Measurements from ENCODE around the gene GPR158.

GPR158 gene

DNA sequence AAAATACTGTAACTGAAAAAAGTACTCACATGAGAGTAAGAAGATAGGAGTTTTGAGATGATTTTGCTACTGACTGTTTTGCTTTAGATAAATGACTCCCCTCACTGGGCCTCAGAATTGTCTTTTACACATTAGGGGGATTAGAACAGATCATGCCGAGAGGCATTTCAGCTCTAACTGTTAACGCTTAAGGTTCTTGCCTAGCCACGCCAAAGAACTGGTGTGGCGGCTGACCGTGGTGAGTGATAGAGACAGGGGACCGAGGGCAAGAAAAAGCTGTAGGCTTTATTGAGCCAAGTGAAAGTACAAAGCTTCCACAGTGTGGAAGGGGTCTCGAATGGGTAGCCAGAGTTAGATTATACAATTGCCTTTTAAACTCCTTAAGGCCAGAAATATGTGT lies 390.8 kb downstream of the GPR158 start:
- no peaks in the 10 kb centered on the region for H3K36me3 ChIP-seq (ENCODE audit: low read depth)
- TF ChIP-seq, protein P1, sequence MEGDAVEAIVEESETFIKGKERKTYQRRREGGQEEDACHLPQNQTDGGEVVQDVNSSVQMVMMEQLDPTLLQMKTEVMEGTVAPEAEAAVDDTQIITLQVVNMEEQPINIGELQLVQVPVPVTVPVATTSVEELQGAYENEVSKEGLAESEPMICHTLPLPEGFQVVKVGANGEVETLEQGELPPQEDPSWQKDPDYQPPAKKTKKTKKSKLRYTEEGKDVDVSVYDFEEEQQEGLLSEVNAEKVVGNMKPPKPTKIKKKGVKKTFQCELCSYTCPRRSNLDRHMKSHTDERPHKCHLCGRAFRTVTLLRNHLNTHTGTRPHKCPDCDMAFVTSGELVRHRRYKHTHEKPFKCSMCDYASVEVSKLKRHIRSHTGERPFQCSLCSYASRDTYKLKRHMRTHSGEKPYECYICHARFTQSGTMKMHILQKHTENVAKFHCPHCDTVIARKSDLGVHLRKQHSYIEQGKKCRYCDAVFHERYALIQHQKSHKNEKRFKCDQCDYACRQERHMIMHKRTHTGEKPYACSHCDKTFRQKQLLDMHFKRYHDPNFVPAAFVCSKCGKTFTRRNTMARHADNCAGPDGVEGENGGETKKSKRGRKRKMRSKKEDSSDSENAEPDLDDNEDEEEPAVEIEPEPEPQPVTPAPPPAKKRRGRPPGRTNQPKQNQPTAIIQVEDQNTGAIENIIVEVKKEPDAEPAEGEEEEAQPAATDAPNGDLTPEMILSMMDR (IDR thresholded peaks at IDR 0.05; ENCODE audit: poor library complexity, severe bottlenecking) = no peak
- no peak for ATAC-seq (ENCODE audit: low read depth)
- no peak overlapping the region for H3K4me3 ChIP-seq (ENCODE audit: severe bottlenecking)
- no peak overlapping the region for H3K27ac ChIP-seq (ENCODE audit: poor library complexity, severe bottlenecking)
- no peak for DNase-seq (ENCODE audit: low spot score)
- no peaks in the 10 kb centered on the region for H3K27me3 ChIP-seq (ENCODE audit: insufficient read depth, poor library complexity, severe bottlenecking)
- no peaks in the 10 kb centered on the region for H3K9me3 ChIP-seq (ENCODE audit: severe bottlenecking)
- no peaks in the 10 kb centered on the region for H3K4me1 ChIP-seq (ENCODE audit: insufficient read depth, poor library complexity, severe bottlenecking)

DNA sequence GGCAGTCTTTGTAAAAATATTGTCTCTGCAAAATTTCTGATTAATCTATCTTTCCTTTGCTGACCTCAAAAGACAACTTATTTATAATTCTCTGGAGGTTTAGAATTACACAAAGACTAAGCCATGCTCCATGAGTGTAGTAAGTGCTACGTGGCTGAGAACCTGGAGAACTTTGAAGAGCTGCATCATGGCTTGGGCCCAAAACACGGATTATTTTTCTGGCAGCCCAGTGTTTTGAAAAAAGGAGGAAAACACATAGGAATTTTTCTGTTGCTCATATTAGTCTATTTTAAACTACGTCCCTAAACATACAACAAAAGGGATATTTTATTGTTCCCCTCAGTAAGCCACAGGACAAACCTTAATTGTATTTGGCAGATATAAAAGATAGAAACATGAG lies 398.5 kb downstream of the GPR158 start:
- no peaks in the 10 kb centered on the region for H3K4me1 ChIP-seq (ENCODE audit: insufficient read depth, poor library complexity, severe bottlenecking)
- H3K4me3 ChIP-seq (ENCODE audit: severe bottlenecking) = no peak overlapping the region
- H3K27ac ChIP-seq (ENCODE audit: poor library complexity, severe bottlenecking) = no peak overlapping the region
- DNase-seq (ENCODE audit: low spot score) (no peak), ATAC-seq (ENCODE audit: low read depth) (no peak)
- TF ChIP-seq, protein P1 (IDR thresholded peaks at IDR 0.05; ENCODE audit: poor library complexity, severe bottlenecking) = no peak
- H3K9me3 ChIP-seq (ENCODE audit: severe bottlenecking) = no peaks in the 10 kb centered on the region
- H3K27me3 ChIP-seq (ENCODE audit: insufficient read depth, poor library complexity, severe bottlenecking) = no peaks in the 10 kb centered on the region
- no peaks in the 10 kb centered on the region for H3K36me3 ChIP-seq (ENCODE audit: low read depth)

DNA sequence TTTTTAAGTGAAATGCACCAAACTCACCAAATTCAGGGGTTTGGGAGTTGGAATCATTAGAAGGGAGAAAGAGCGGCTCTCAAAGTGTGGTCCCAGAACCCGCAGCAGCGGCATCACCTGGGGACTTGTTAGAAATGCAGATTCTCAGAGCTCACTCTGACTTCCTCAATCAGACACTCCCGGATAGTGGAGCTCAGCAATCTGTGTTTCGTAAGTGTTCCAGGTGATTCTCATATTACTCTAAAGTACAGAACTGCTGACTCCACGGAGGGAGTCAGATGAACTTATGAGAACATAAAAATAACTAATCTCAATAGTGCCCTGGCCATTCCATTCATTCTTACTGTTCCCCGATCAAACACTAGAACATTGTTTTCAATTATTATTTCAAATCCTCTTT lies 400.5 kb downstream of the GPR158 start:
- no peaks in the 10 kb centered on the region for H3K4me1 ChIP-seq (ENCODE audit: insufficient read depth, poor library complexity, severe bottlenecking)
- H3K27ac ChIP-seq (ENCODE audit: poor library complexity, severe bottlenecking) = no peak overlapping the region
- no peaks in the 10 kb centered on the region for H3K27me3 ChIP-seq (ENCODE audit: insufficient read depth, poor library complexity, severe bottlenecking)
- TF ChIP-seq, protein P1 (IDR thresholded peaks at IDR 0.05; ENCODE audit: poor library complexity, severe bottlenecking) = no peak
- no peaks in the 10 kb centered on the region for H3K9me3 ChIP-seq (ENCODE audit: severe bottlenecking)
- no peak for DNase-seq (ENCODE audit: low spot score)
- no peak for ATAC-seq (ENCODE audit: low read depth)
- no peaks in the 10 kb centered on the region for H3K36me3 ChIP-seq (ENCODE audit: low read depth)
- H3K4me3 ChIP-seq (ENCODE audit: severe bottlenecking) = no peak overlapping the region

DNA sequence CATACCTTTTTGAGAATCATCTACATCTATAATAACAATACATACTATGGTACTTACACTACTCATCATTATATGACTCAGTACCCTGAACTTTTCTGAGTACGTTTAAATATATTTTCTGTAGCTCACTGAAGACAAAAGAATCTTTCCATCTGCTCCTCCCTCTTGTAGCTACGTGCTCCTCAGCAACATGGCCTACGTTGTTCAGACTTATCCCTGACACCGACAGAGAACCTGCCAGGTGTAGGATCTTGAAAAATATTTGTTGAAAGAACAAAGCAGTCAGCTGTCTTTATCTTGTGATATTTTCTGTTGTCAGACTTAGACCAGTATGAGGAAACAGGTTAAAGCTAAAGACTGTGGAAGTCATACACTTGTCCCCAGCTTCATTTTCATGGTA lies 403.3 kb downstream of the GPR158 start:
- H3K4me3 ChIP-seq (ENCODE audit: severe bottlenecking) = no peak overlapping the region
- ATAC-seq (ENCODE audit: low read depth) (peak; percentile 31; the same call in 1 of the 3 replicates), DNase-seq (ENCODE audit: low spot score) (no peak)
- H3K27me3 ChIP-seq (ENCODE audit: insufficient read depth, poor library complexity, severe bottlenecking) = no peaks in the 10 kb centered on the region
- H3K9me3 ChIP-seq (ENCODE audit: severe bottlenecking) = no peaks in the 10 kb centered on the region
- H3K27ac ChIP-seq (ENCODE audit: poor library complexity, severe bottlenecking) = no peak overlapping the region
- TF ChIP-seq, protein P1 (IDR thresholded peaks at IDR 0.05; ENCODE audit: poor library complexity, severe bottlenecking) = no peak
- no peaks in the 10 kb centered on the region for H3K4me1 ChIP-seq (ENCODE audit: insufficient read depth, poor library complexity, severe bottlenecking)
- H3K36me3 ChIP-seq (ENCODE audit: low read depth) = no peaks in the 10 kb centered on the region

DNA sequence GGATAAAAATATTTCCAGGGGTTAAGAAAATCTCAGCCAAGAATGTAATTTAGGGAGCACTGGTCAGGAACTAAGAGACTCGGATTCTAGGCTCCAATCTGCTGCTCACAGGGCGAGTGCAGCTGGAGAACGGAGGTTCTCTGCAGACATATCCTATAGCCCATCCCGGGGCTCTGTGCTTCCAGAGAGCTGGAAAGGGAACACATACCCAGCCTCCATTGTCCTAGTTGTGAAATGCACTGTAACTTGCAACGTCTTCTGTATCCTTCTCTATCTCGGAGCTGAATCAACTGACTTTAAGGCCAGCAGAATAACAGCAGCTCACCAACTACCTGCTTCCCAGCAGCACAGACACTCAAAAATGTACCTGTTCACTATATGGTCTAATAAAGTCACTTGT lies 408.2 kb downstream of the GPR158 start:
- Histone ChIP-seq H3K9me3 (ENCODE audit: severe bottlenecking) (no peaks in the 10 kb centered on the region), H3K27me3 (ENCODE audit: insufficient read depth, poor library complexity, severe bottlenecking) (no peaks in the 10 kb centered on the region), H3K4me3 (ENCODE audit: severe bottlenecking) (no peak overlapping the region), H3K4me1 (ENCODE audit: insufficient read depth, poor library complexity, severe bottlenecking) (no peaks in the 10 kb centered on the region), H3K27ac (ENCODE audit: poor library complexity, severe bottlenecking) (no peak overlapping the region), H3K36me3 (ENCODE audit: low read depth) (no peaks in the 10 kb centered on the region)
- ATAC-seq (ENCODE audit: low read depth) (no peak), DNase-seq (ENCODE audit: low spot score) (no peak)
- TF ChIP-seq, protein P1 (IDR thresholded peaks at IDR 0.05; ENCODE audit: poor library complexity, severe bottlenecking) = no peak

Measured in RWPE2 (cell line).